HL-60 (cell line): ENCODE measurements around the gene SMAP1.

Experiments
- GABPA ChIP-seq: IDR thresholded peaks from 2 replicates; pipeline ENCODE4 v1.6.1; 2012; ENCODE audit warnings: low read depth
- POLR2AphosphoS5 ChIP-seq: IDR thresholded peaks from 2 replicates; pipeline ENCODE4 v1.6.1; 2012; ENCODE audit warnings: low read depth
- SPI1 ChIP-seq: IDR thresholded peaks from 2 replicates; pipeline ENCODE4 v1.6.1; 2012; ENCODE audit warnings: low read depth, mild to moderate bottlenecking, borderline replicate concordance
- TF ChIP-seq, protein P1 (sequence below): IDR thresholded peaks from one replicate; pipeline ENCODE4 v1.5.1; 2011; ENCODE audit warnings: low read length, control low read depth, inconsistent platforms; ENCODE audit not compliant: insufficient read depth
- TF ChIP-seq, protein P2 (sequence below): IDR thresholded peaks from 2 replicates; pipeline ENCODE4 v1.6.1; 2012; ENCODE audit warnings: low read depth; ENCODE audit not compliant: insufficient replicate concordance

DNA sequence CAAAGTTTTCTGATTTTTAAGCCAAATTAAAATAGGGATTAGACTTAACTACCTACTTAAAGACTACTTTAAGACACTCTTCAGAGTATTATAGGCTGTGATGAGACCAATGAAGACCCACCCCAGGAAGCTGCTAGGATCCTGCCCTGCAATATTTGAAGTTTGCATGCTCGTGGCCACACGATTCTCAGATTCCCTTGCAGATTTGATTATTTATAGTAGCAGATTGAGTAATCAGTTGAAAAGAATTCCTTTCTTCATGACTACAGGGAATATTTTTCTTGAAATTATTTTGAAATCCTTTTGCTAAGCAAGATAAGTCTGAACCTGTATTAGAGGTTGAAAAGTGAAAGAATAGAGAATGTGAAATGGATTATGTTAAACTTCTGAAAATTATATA is 166.8 kb downstream of the SMAP1 start:
- TF ChIP-seq, protein P1, sequence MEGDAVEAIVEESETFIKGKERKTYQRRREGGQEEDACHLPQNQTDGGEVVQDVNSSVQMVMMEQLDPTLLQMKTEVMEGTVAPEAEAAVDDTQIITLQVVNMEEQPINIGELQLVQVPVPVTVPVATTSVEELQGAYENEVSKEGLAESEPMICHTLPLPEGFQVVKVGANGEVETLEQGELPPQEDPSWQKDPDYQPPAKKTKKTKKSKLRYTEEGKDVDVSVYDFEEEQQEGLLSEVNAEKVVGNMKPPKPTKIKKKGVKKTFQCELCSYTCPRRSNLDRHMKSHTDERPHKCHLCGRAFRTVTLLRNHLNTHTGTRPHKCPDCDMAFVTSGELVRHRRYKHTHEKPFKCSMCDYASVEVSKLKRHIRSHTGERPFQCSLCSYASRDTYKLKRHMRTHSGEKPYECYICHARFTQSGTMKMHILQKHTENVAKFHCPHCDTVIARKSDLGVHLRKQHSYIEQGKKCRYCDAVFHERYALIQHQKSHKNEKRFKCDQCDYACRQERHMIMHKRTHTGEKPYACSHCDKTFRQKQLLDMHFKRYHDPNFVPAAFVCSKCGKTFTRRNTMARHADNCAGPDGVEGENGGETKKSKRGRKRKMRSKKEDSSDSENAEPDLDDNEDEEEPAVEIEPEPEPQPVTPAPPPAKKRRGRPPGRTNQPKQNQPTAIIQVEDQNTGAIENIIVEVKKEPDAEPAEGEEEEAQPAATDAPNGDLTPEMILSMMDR: no peak
- TF ChIP-seq POLR2AphosphoS5 (no peak), GABPA (no peak), SPI1 (no peak)
- TF ChIP-seq, protein P2, sequence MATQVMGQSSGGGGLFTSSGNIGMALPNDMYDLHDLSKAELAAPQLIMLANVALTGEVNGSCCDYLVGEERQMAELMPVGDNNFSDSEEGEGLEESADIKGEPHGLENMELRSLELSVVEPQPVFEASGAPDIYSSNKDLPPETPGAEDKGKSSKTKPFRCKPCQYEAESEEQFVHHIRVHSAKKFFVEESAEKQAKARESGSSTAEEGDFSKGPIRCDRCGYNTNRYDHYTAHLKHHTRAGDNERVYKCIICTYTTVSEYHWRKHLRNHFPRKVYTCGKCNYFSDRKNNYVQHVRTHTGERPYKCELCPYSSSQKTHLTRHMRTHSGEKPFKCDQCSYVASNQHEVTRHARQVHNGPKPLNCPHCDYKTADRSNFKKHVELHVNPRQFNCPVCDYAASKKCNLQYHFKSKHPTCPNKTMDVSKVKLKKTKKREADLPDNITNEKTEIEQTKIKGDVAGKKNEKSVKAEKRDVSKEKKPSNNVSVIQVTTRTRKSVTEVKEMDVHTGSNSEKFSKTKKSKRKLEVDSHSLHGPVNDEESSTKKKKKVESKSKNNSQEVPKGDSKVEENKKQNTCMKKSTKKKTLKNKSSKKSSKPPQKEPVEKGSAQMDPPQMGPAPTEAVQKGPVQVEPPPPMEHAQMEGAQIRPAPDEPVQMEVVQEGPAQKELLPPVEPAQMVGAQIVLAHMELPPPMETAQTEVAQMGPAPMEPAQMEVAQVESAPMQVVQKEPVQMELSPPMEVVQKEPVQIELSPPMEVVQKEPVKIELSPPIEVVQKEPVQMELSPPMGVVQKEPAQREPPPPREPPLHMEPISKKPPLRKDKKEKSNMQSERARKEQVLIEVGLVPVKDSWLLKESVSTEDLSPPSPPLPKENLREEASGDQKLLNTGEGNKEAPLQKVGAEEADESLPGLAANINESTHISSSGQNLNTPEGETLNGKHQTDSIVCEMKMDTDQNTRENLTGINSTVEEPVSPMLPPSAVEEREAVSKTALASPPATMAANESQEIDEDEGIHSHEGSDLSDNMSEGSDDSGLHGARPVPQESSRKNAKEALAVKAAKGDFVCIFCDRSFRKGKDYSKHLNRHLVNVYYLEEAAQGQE: no peak
